Dermis lymphatic vessel endothelial cell (primary cell): ENCODE measurements around the gene MFAP2. TPM values are rescaled to one million over a fixed set of nuclear protein-coding genes. Genes with fewer than 3 reads are reported as not detected.

Experiments used
- total RNA-seq: library from RNA; depleted of rRNA; stranded (reverse); fragments of >200 nt; gene quantifications from 2 replicates; pipeline ENCODE4 v1.2.1, GENCODE V29; 2014

Gene MFAP2
- 20.9 and 22.0 TPM in 2 replicates for total RNA-seq

GRCh38 chr1:16980473-16981268 lies at the start of gene MFAP2:
Gene MFAP2 (minus strand): TSS chr1:16980620. CDS start chr1:16978273, 2,347 bp downstream.

GRCh38 chr1:17011439-17012307 lies 31.3 kb upstream of the MFAP2 start, which contains the start of gene ATP13A2:
Gene ATP13A2 (minus strand): TSS chr1:17011928. CDS start chr1:17011738, 190 bp downstream.

Other genes starting within 250 kb of the MFAP2 start
- under 0.01 and 8,230 TPM in 2 replicates for gene RNU1-4, start 240.1 kb downstream of the MFAP2 start, total RNA-seq
- under 0.01 and 8,230 TPM in 2 replicates for gene RNU1-2, start 84.6 kb downstream of the MFAP2 start, total RNA-seq
- 11.9 and 15.4 TPM in 2 replicates for gene CROCC, start 58.7 kb downstream of the MFAP2 start, total RNA-seq
- 27.6 and 31.8 TPM in 2 replicates for gene ATP13A2, start 31.3 kb upstream of the MFAP2 start, total RNA-seq
- gene SDHB, start 73.4 kb upstream of the MFAP2 start, total RNA-seq = 119 and 123 TPM in 2 replicates
- gene PADI2, start 138.8 kb upstream of the MFAP2 start, total RNA-seq = under 0.01 and 0.33 TPM in 2 replicates
- 0.09 and 0.11 TPM in 2 replicates for gene PADI1, start 224.5 kb upstream of the MFAP2 start, total RNA-seq